Brain microvascular endothelial cell (primary cell): ENCODE measurements around the gene TMSB4X.
"Not testable (repeated sequence)": the region's sequence is repeated elsewhere in the genome, so short reads cannot be mapped to it uniquely, and the experiment has no call there.

Experiments
- DNase-seq: peaks from one replicate; pipeline ENCODE4 v3.0.0-alpha.2; 2020
- H3K27ac ChIP-seq: fragments of 250-450 bp; sonication (Bioruptor Pico); 2 replicates; pipeline ENCODE4 v1.5.1; 2020; ENCODE audit warnings: mild to moderate bottlenecking, moderate library complexity
- H3K27me3 ChIP-seq: fragments of 250-450 bp; sonication (Bioruptor Pico); replicated peaks from 2 replicates; pipeline ENCODE4 v1.5.1; 2020; ENCODE audit warnings: mild to moderate bottlenecking
- H3K36me3 ChIP-seq: fragments of 250-450 bp; sonication (Bioruptor Pico); replicated peaks from 2 replicates; pipeline ENCODE4 v1.5.1; 2020; ENCODE audit warnings: mild to moderate bottlenecking
- H3K4me3 ChIP-seq: 2 replicates; pipeline ENCODE4 v1.5.1; 2011; ENCODE audit warnings: low read depth, mild to moderate bottlenecking, control low read depth, low read length, moderate library complexity
- CTCF ChIP-seq: IDR thresholded peaks from 2 replicates; pipeline ENCODE4 v1.5.1; 2011; ENCODE audit warnings: low read depth, mild to moderate bottlenecking, moderate library complexity, low read length, control low read depth, inconsistent platforms; ENCODE audit errors: missing control alignments
- in situ Hi-C: cut with HindIII; loops from 2 replicates; pipeline ENCODE4 v1.10.0; 2017; ENCODE audit warnings: low sequenced_read_pairs, low pct_ligation_motif_present

Gene TMSB4X

GRCh38 chrX:13013363-13014110, 38.6 kb downstream of the TMSB4X start:
- Histone ChIP-seq H3K27ac (no peak overlapping the region), H3K4me3 (no peak overlapping the region), H3K27me3 (no peaks in the 10 kb centered on the region), H3K36me3 (no peaks in the 10 kb centered on the region)
- in situ Hi-C loops, result no loop called here
- no peak for DNase-seq
- no peak for TF ChIP-seq CTCF

GRCh38 chrX:13014111-13015096, 39.5 kb downstream of the TMSB4X start:
- in situ Hi-C loops, result no loop called here
- no peak for TF ChIP-seq CTCF
- H3K36me3 ChIP-seq, result no peaks in the 10 kb centered on the region
- DNase-seq, result no peak
- H3K27me3 ChIP-seq, result no peaks in the 10 kb centered on the region
- no peak overlapping the region for H3K4me3 ChIP-seq
- no peak overlapping the region for H3K27ac ChIP-seq

GRCh38 chrX:13015536-13016236, 40.8 kb downstream of the TMSB4X start:
- no peak for TF ChIP-seq CTCF
- no peaks in the 10 kb centered on the region for H3K27me3 ChIP-seq
- in situ Hi-C loops, result no loop called here
- no peak overlapping the region for H3K4me3 ChIP-seq
- no peak overlapping the region for H3K27ac ChIP-seq
- DNase-seq, result no peak
- no peaks in the 10 kb centered on the region for H3K36me3 ChIP-seq

DNA sequence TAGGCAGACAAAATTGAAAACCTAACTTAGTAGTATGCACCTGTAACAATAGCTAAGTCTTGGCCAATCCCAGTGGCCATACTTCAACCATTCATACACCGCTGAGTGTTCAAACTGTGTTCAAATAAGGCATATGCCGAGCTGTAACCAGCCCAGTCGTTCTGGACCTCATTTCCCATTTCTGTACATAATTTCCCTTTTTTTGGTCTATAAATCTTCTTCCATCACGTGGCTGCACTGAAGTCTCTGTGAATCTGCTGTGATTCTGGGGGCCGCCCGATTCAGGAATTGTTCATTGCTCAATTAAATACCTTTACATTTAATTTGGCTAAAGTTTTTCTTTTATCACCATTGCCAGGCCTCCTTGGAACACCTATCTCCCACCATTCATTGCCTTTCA, 41.8 kb downstream of the TMSB4X start:
- H3K4me3 ChIP-seq, H3K27ac ChIP-seq, H3K27me3 ChIP-seq, in situ Hi-C loops, H3K36me3 ChIP-seq, DNase-seq: not testable (repeated sequence)

- no peak overlapping the region for H3K4me3 ChIP-seq
- in situ Hi-C loops, result no loop called here
- DNase-seq, result no peak
- no peaks in the 10 kb centered on the region for H3K27me3 ChIP-seq
- no peak for TF ChIP-seq CTCF
- no peaks in the 10 kb centered on the region for H3K36me3 ChIP-seq
- peak overlapping the region; percentile 50 for H3K27ac ChIP-seq
Observed at GRCh38 chrX:13022926-13023325, 48.0 kb downstream of the TMSB4X start.

GRCh38 chrX:13023567-13023966, 48.7 kb downstream of the TMSB4X start:
- DNase-seq, result no peak
- TF ChIP-seq CTCF, result no peak
- Histone ChIP-seq H3K27me3 (no peaks in the 10 kb centered on the region), H3K36me3 (no peaks in the 10 kb centered on the region), H3K4me3 (no peak overlapping the region), H3K27ac (peak overlapping the region; percentile 38)
- in situ Hi-C loops, result no loop called here
